A549 treated with RU486 at 1 μM for 4 hours (cell line): ENCODE data around the gene NXF3. TPM values are rescaled to one million over a fixed set of nuclear protein-coding genes. Genes with fewer than 3 reads are reported as not detected.

Experiments
- total RNA-seq: library from RNA; stranded (reverse); fragments of 200-300 nt; extraction: Qiagen RNA extraction; gene quantifications from 5 replicates; pipeline ENCODE4 v1.2.3, GENCODE V29; 2022; ENCODE audit warnings: low read depth

The NXF3 gene
- total RNA-seq: not detected in 5 replicates

GRCh38 chrX:103092942-103093341, at the start of gene NXF3:
Gene NXF3 (minus strand): TSS chrX:103093143. CDS start chrX:103093023, 120 bp downstream.

GRCh38 chrX:103063918-103064434, 29.0 kb downstream of the NXF3 start, which contains the start of gene BEX1:
Gene BEX1 (minus strand): TSS chrX:103064171. CDS start chrX:103063274, 897 bp downstream.

Other genes with a start within 250 kb of the NXF3 start
- 0.12 to 0.61 TPM (median 0.22 TPM) in 3 of 5 replicates, not detected in the others for gene RAB40AL, start 155.9 kb downstream of the NXF3 start, total RNA-seq
- not detected in 5 replicates for gene BEX1, start 29.0 kb downstream of the NXF3 start, total RNA-seq
- 1.4 to 2.3 TPM (median 2.2 TPM) in 5 replicates for gene BEX4, start 122.0 kb upstream of the NXF3 start, total RNA-seq
- gene TCEAL8, start 162.0 kb upstream of the NXF3 start, total RNA-seq: 16.9 to 41.0 TPM (median 30.2 TPM) in 5 replicates
- gene TCEAL5, start 183.6 kb upstream of the NXF3 start, total RNA-seq: not detected in 5 replicates
- gene BEX2, start 217.8 kb upstream of the NXF3 start, total RNA-seq: 7.5 to 12.9 TPM (median 10.3 TPM) in 5 replicates
- gene TCEAL7, start 237.1 kb upstream of the NXF3 start, total RNA-seq: not detected in 5 replicates